Measurements from ENCODE around the gene TC2N.
"Not testable (repeated sequence)": the region's sequence is repeated elsewhere in the genome, so short reads cannot be mapped to it uniquely, and the experiment has no call there.

Gene TC2N

GRCh38 chr14:91888641-91889476, 21.5 kb upstream of the TC2N start:
- no peak for DNase-seq

GRCh38 chr14:91886961-91887360, 19.6 kb upstream of the TC2N start:
- no peak for DNase-seq

GRCh38 chr14:91885839-91886238, 18.5 kb upstream of the TC2N start:
- DNase-seq: no peak

- DNase-seq: no peak
Measured at GRCh38 chr14:91885113-91885712, 17.9 kb upstream of the TC2N start.

GRCh38 chr14:91884664-91885063, 17.3 kb upstream of the TC2N start:
- DNase-seq: no peak

GRCh38 chr14:91883753-91884152, 16.4 kb upstream of the TC2N start:
- DNase-seq: no peak

GRCh38 chr14:91882776-91883175, 15.4 kb upstream of the TC2N start:
- DNase-seq: no peak

GRCh38 chr14:91882369-91882768, 15.0 kb upstream of the TC2N start:
- DNase-seq: no peak

- DNase-seq: no peak
Measured at GRCh38 chr14:91879196-91879595, 11.9 kb upstream of the TC2N start.

- no peak for DNase-seq
Measured at GRCh38 chr14:91878274-91878673, 10.9 kb upstream of the TC2N start.

GRCh38 chr14:91877376-91877915, 10.1 kb upstream of the TC2N start:
- DNase-seq: no peak

- DNase-seq: no peak
Measured at GRCh38 chr14:91876492-91876891, 9.2 kb upstream of the TC2N start.

GRCh38 chr14:91875525-91876286, 8.4 kb upstream of the TC2N start:
- no peak for DNase-seq

GRCh38 chr14:91873471-91874415, 6.4 kb upstream of the TC2N start:
- DNase-seq: no peak

- DNase-seq: peak; percentile 50 to 55
Measured at GRCh38 chr14:91872517-91873470, 5.5 kb upstream of the TC2N start.

GRCh38 chr14:91872011-91872501, 4.7 kb upstream of the TC2N start:
- DNase-seq: peak in 1 of 2 experiments; percentile 5

- DNase-seq: not testable (repeated sequence)
Measured at GRCh38 chr14:91871401-91871800, 4.1 kb upstream of the TC2N start.

GRCh38 chr14:91870890-91871289, 3.6 kb upstream of the TC2N start:
- DNase-seq: no peak

GRCh38 chr14:91870001-91870400, 2.7 kb upstream of the TC2N start:
- no peak for DNase-seq

GRCh38 chr14:91869556-91869955, 2.2 kb upstream of the TC2N start:
- no peak for DNase-seq

Data from Kasumi-1 (cell line).